Erythroblast (primary cell): Measurements from ENCODE around the gene NFYC.

Source experiments
- DNase-seq, 2 experiments: peaks; one replicate each; lab custom pipeline; 2025; lab: John Stamatoyannopoulos, UW
- GATA1 ChIP-seq: IDR thresholded peaks from 2 replicates; pipeline ENCODE4 v1.6.1; 2011; ENCODE audit warnings: low read depth, mild to moderate bottlenecking, control low read depth, low read length, moderate library complexity
- POLR2A ChIP-seq: IDR thresholded peaks from 2 replicates; pipeline ENCODE4 v1.6.1; 2011; ENCODE audit warnings: mild to moderate bottlenecking, low read length

The NFYC gene

DNA sequence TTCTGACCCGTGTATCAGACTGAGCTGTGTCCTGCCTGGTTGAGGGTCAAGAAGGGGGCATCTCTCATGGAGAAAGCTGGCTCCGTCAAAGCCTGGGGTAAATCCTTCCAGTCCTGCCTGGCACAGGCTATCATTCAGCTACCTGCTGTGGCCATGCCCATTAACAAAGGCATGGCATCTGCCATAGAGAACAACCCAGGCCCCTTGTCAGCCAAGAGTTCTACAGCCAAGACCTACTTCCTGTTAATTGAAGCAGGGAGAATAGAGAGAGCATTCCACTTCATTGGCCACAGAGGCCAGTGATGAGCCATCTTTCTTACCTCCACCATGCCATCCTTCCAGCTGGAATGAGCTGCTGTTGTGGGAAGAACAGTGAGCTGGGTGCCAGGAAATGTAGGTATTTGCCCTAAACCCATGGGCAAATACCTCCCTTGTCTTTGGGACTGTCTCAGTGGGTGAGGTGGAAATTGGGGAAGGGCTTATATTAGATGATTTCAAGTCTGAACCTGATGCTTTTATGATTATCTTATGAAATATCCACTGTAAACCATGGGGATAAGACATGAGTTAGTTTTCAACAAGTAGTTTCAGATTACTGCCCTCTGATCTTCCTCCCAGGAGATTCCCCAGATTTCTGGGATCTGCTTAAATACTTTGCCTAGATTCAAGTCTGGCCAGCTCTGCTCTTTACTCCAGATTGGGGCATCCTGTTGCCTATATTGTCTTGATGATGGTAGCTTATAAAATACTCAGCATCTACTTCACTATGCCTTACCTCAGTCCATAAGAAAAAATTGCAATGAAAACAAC, 80.8 kb downstream of the NFYC start:
- no peak for DNase-seq
- no peak for TF ChIP-seq GATA1
- TF ChIP-seq POLR2A, result no peak

GRCh38 chr1:40773748-40774265, 82.3 kb downstream of the NFYC start:
- DNase-seq, result no peak
- TF ChIP-seq POLR2A (no peak), GATA1 (no peak)

DNA sequence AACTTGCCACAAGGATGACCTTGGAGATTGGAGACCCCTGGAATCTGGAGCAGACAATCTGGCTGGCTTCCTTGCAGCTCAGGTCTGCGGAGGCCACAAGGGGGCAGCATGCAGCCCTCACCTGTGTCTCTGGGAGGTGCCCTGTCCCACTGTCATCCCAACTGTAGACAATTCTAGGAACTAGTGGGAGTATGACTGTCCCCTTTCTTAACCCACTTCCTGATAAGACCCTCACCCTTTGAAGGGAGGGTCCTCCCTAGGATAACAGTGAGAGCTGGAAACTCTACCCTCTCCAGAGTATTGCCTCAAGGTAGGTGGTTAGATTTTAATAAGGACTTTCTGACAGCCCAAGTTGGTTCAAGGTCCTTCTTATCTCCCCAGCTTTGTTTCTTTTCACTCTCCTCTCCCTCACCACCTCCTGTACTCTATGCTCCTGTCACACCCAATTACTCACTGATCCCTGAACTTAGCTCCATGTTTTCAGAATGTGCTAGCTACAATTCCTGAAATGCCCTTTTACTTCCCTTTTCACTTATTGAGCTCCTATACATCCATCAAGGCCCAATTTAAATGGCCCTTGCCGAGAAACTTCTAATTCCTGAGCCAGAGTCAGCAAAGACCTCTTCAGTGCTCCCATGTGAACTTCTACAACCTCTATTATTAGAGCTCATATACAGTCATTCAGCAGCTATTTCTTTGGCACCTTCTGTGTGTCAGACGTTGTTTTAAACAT, 82.9 kb downstream of the NFYC start:
- DNase-seq, result peak; percentile 63 to 83
- no peak for TF ChIP-seq GATA1
- TF ChIP-seq POLR2A, result no peak

DNA sequence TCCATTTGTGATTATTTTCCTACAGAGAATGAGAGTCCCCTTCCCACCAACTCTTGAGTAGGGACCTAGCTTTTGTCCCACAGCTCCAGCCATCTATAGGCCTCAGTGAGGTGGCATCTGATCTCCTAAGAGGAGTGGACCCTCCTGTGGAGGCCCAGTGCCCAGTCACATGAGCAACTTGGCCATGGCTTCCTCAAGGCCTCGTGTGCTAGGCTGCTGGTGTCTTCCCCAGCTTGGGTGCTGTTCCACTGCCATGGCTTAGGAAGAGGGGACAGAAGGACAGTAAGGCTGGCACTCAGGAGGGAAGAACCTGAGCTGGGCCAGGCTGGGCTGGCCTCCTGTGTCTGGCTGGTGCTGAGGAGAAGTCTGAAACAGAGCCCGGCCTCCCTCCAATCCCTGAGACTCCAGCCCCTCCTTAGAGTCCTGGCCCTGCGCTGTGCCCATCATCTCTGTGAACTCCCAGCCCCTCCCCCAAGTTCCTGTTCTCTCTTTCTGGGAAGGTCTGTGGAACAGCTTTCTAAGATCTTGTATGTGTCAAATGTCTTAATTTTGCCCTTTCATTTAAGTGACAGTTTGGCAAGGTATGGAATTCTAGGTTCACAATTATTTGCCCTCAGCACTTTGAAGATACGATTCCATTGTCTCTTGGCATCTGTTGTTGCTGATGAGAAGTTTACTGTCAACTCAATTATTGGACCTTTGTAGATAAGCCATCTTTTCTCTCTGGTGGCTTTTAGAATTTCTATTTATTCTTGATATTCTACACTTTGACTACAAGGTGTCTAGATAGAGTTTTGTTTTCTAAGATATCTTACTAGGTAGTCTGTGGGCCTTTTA, 85.0 kb downstream of the NFYC start:
- peak in 1 of 2 experiments; percentile 13 for DNase-seq
- no peak for TF ChIP-seq POLR2A

GRCh38 chr1:40777224-40777970, 85.9 kb downstream of the NFYC start:
- TF ChIP-seq POLR2A (no peak), GATA1 (no peak)
- no peak for DNase-seq

DNA sequence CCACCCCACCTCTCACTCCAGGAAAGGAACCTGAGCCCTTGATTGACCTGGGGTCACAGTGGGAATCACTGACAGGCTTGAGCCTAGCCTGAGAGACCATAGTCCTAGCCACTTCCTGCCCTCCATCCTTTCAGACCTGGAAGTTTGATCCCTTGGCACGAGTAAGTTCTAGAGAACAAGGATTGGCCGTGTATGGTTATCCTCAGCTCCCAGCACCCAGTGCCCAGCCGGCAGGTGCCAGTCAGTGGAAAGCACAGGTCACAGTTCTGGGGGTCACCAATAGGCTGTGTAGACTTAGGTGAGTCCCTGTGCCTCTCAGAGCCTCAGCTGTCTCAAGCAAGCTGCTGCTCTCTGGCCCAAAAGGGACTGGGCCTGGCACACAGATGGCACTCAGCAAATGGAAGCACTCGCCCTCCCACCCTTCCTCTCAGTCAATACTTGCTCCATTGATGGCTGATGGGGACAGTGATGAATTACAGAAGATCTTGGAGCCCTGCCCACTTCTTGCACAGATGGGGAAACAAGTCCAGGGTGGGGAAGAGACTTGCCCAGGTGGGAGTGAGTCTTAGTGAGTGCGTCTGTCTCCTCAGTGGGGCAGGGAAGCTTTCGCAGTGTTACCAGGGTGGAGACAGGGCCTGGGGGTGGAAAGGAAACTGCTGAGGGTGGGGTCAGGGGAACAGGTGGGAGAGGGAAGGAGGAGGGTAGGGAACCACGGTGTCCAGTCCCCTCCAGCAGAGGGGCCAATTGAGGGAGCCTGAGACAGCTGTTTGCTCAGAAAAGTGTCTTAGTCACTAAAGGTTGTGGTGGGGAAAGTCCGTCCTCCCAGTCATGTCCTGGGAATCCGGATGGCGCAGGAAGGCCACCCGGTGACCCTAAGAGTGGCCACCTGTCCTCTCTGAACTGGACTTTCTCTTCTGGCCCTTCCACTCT, 89.4 kb downstream of the NFYC start:
- TF ChIP-seq POLR2A (no peak), GATA1 (no peak)

DNA sequence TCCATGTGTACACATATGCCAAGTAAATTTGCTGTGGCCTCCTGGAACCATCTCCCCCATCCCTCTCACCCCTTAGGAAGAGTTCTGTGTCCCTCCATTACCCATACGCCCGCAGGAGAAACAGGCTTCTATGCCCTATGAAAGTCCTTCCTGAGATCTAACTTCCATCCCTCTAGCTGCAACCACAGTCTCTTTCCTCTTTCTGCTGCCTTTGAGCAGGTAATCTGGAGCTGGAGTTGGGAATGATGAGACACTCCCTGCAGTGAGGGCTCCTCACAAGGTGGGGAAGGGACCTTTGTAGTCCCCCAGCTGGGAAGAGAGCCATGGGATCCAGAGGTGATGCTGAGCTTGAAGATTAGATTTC, 90.1 kb downstream of the NFYC start:
- no peak for DNase-seq
- no peak for TF ChIP-seq GATA1
- TF ChIP-seq POLR2A, result no peak

More for the DNA sequence above, 89.4 kb downstream of the NFYC start:
- DNase-seq, result no peak

DNA sequence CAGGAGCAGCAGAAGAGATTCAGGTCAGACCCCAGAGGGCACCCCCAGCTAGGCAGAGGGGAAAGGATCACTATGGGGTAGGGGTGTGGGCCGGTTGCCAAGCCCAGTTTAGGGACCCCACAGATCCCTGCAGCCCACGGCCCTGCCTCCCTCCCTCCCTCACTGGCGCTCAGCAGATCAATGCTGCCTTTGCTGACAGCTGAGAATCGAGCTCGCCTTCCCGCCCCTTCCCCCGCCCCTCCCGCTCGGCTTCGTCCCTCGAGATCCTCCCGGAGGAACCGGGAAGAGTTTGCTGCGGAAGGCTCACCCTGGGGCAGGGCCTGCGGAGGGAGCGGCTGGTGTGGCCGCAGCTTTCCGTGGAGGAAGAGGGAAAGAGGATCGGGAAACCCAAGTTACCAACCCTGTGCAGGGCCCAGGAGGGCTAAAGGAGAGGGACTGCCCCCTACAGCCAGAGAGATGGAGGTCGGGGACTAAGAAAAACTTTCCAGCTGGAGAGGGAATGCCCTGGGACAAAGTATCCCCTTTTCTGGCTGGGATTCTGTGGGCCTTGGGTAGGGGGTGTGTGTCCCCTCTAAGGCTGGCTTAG, 91.0 kb downstream of the NFYC start:
- no peak for DNase-seq
- TF ChIP-seq POLR2A (no peak), GATA1 (no peak)

GRCh38 chr1:40783001-40783905, 91.7 kb downstream of the NFYC start, which contains the start of gene KCNQ4:
Gene KCNQ4, plus strand, starts transcription at chr1:40783787. Its CDS starts 307 bp downstream, at chr1:40784094.
- peak; percentile 56 to 73 for DNase-seq
- TF ChIP-seq GATA1, result no peak
- TF ChIP-seq POLR2A, result no peak

GRCh38 chr1:40784141-40784770, 92.8 kb downstream of the NFYC start:
- peak; percentile 18 to 19 for DNase-seq
- no peak for TF ChIP-seq POLR2A

DNA sequence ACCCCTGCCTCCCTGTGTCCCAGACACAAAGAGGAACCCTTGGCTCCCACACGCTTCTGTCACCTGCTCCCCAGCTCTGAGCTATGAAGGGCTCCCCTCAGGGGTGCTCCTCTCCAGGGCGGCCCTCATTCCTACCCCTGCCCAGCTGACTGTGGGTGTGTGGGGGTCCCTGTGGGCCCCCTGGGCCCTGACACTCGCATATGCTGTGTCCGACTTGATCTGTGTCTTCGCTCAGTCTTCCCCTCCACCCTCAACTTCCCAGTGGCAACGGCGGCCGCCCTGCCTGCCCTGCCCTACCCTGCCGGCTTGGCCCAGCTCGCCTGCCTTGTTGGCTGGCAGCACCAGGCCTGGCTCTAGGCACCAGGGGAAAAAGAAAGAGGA, 93.3 kb downstream of the NFYC start:
- no peak for DNase-seq
- TF ChIP-seq GATA1, result no peak
- no peak for TF ChIP-seq POLR2A
